Measurements from ENCODE around the gene USP11.

USP11 gene

DNA sequence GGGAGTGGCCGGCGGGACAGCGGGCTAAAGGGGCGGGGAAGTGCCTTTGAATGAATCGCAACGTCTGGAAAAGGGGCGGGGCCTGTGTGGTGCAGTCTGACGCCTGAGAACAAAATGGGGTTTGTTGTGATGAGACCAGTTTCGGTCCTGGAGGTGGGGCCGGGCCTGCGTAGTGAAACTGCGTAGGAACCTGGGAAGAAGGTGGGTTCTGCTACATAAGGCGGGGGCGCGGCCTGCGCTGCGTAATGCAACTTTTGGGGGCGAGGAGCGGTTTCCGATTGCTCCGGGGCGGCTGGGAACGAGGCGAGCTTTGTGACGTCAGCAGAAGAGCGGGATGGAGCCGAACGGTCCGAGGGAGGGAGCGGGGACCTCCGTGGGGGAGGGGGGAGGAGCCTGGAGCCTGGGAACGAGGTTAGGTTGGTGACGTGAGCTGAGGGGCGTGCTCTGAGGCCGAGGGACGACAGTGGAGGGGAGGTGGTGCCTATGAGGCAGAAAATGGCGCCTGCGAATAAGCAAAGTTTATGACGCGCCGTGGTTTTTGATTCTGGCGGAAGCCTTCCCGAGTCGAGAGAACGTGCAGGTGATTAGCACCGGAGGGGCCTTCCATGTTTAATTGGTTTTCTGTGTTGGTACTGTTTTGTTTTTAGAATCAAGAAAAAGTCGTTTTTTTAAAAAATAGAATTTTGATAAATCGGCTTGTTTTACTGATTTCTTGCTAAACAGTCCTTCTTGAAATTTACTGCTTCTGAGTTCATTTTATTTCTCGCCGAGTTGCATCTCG is 714 bp downstream of the USP11 start:
- Histone ChIP-seq H3K36me3 (ENCODE audit: control insufficient read depth in 2 of 2, insufficient read depth in 1 of 2, low read length in 2 of 2) (peaks cover 8 to 22% of the 10 kb centered on the region in 2 experiments), H3K4me3 (ENCODE audit: low read depth, low read length) (peak overlapping the region; percentile 87), H3K4me1 (ENCODE audit: control insufficient read depth, insufficient read depth, low read length) (peaks cover 7% of the 10 kb centered on the region; the same call in 1 of the 2 replicates), H3K27ac (ENCODE audit: extremely low read depth, low read depth, low read length) (peak overlapping the region; percentile 100), H3K9me3 (ENCODE audit: control insufficient read depth, insufficient read depth, low read depth, low read length) (no peaks in the 10 kb centered on the region)
- ChIA-PET POLR2A (interaction anchor here (0.6 to 3.8 kb wide), 17 partner anchors 9 to 290 kb away, joined by 3 to 124 read pairs (median 4); partner anchors contain the start of genes CDK16, NDUFB11 and RBM10), CTCF (interaction anchor here (1.4 kb wide), 1 partner anchor 152 kb away, joined by 7 read pairs; no protein-coding TSS in a partner anchor)
- TF ChIP-seq ZFHX2 (tag by site-specific recombination; conservative IDR thresholded peaks at IDR 0.05) (peak; percentile 98), ZNF121 (tag by site-specific recombination; IDR thresholded peaks at IDR 0.05) (no peak), YY1 (tag by site-specific recombination; IDR thresholded peaks at IDR 0.05) (no peak), ZEB2 (tag by site-specific recombination; IDR thresholded peaks at IDR 0.05) (peak; percentile 88), ZNF677 (tag by site-specific recombination; IDR thresholded peaks at IDR 0.05) (no peak), ZBTB48 (tag by site-specific recombination; IDR thresholded peaks at IDR 0.05) (no peak), ZNF211 (tag by site-specific recombination; IDR thresholded peaks at IDR 0.05; ENCODE audit: low read depth) (no peak), ZNF155 (tag by site-specific recombination; IDR thresholded peaks at IDR 0.05) (no peak), ZNF785 (tag by site-specific recombination; IDR thresholded peaks at IDR 0.05) (no peak), TRIM28 (IDR thresholded peaks at IDR 0.05; ENCODE audit: borderline replicate concordance, low read length) (no peak), ZFP69B (tag by site-specific recombination; IDR thresholded peaks at IDR 0.05) (peak; percentile 65; the same call in 1 of the 2 replicates), EGR2 (tag by site-specific recombination; IDR thresholded peaks at IDR 0.05; ENCODE audit: low read depth) (peak; percentile 98), ZNF600 (tag by site-specific recombination; IDR thresholded peaks at IDR 0.05) (peak; percentile 95), SCRT1 (tag by site-specific recombination; IDR thresholded peaks at IDR 0.05; ENCODE audit: borderline replicate concordance) (no peak), ZNF335 (tag by site-specific recombination; conservative IDR thresholded peaks at IDR 0.05) (peak; percentile 34; the same call in 1 of the 2 replicates), KLF9 (tag by site-specific recombination; IDR thresholded peaks at IDR 0.05; ENCODE audit: low read depth) (peak; percentile 81), ZNF239 (tag by site-specific recombination; IDR thresholded peaks at IDR 0.05) (no peak), ZNF843 (tag by site-specific recombination; IDR thresholded peaks at IDR 0.05) (no peak)
- TF ChIP-seq, protein P1, sequence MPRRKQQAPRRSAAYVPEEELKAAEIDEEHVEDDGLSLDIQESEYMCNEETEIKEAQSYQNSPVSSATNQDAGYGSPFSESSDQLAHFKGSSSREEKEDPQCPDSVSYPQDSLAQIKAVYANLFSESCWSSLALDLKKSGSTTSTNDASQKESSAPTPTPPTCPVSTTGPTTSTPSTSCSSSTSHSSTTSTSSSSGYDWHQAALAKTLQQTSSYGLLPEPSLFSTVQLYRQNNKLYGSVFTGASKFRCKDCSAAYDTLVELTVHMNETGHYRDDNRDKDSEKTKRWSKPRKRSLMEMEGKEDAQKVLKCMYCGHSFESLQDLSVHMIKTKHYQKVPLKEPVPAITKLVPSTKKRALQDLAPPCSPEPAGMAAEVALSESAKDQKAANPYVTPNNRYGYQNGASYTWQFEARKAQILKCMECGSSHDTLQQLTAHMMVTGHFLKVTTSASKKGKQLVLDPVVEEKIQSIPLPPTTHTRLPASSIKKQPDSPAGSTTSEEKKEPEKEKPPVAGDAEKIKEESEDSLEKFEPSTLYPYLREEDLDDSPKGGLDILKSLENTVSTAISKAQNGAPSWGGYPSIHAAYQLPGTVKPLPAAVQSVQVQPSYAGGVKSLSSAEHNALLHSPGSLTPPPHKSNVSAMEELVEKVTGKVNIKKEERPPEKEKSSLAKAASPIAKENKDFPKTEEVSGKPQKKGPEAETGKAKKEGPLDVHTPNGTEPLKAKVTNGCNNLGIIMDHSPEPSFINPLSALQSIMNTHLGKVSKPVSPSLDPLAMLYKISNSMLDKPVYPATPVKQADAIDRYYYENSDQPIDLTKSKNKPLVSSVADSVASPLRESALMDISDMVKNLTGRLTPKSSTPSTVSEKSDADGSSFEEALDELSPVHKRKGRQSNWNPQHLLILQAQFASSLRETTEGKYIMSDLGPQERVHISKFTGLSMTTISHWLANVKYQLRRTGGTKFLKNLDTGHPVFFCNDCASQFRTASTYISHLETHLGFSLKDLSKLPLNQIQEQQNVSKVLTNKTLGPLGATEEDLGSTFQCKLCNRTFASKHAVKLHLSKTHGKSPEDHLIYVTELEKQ (tag by site-specific recombination; IDR thresholded peaks at IDR 0.05; ENCODE audit: borderline replicate concordance) = no peak
- TF ChIP-seq, protein P2, sequence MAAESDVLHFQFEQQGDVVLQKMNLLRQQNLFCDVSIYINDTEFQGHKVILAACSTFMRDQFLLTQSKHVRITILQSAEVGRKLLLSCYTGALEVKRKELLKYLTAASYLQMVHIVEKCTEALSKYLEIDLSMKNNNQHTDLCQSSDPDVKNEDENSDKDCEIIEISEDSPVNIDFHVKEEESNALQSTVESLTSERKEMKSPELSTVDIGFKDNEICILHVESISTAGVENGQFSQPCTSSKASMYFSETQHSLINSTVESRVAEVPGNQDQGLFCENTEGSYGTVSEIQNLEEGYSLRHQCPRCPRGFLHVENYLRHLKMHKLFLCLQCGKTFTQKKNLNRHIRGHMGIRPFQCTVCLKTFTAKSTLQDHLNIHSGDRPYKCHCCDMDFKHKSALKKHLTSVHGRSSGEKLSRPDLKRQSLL (tag by site-specific recombination; IDR thresholded peaks at IDR 0.05) = peak; percentile 57; the same call in 1 of the 2 replicates
- TF ChIP-seq, protein P3, sequence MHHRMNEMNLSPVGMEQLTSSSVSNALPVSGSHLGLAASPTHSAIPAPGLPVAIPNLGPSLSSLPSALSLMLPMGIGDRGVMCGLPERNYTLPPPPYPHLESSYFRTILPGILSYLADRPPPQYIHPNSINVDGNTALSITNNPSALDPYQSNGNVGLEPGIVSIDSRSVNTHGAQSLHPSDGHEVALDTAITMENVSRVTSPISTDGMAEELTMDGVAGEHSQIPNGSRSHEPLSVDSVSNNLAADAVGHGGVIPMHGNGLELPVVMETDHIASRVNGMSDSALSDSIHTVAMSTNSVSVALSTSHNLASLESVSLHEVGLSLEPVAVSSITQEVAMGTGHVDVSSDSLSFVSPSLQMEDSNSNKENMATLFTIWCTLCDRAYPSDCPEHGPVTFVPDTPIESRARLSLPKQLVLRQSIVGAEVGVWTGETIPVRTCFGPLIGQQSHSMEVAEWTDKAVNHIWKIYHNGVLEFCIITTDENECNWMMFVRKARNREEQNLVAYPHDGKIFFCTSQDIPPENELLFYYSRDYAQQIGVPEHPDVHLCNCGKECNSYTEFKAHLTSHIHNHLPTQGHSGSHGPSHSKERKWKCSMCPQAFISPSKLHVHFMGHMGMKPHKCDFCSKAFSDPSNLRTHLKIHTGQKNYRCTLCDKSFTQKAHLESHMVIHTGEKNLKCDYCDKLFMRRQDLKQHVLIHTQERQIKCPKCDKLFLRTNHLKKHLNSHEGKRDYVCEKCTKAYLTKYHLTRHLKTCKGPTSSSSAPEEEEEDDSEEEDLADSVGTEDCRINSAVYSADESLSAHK (tag by site-specific recombination; IDR thresholded peaks at IDR 0.05) = no peak
- TF ChIP-seq, protein P4, sequence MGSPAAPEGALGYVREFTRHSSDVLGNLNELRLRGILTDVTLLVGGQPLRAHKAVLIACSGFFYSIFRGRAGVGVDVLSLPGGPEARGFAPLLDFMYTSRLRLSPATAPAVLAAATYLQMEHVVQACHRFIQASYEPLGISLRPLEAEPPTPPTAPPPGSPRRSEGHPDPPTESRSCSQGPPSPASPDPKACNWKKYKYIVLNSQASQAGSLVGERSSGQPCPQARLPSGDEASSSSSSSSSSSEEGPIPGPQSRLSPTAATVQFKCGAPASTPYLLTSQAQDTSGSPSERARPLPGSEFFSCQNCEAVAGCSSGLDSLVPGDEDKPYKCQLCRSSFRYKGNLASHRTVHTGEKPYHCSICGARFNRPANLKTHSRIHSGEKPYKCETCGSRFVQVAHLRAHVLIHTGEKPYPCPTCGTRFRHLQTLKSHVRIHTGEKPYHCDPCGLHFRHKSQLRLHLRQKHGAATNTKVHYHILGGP (tag by site-specific recombination; IDR thresholded peaks at IDR 0.05) = no peak
- TF ChIP-seq, protein P5, sequence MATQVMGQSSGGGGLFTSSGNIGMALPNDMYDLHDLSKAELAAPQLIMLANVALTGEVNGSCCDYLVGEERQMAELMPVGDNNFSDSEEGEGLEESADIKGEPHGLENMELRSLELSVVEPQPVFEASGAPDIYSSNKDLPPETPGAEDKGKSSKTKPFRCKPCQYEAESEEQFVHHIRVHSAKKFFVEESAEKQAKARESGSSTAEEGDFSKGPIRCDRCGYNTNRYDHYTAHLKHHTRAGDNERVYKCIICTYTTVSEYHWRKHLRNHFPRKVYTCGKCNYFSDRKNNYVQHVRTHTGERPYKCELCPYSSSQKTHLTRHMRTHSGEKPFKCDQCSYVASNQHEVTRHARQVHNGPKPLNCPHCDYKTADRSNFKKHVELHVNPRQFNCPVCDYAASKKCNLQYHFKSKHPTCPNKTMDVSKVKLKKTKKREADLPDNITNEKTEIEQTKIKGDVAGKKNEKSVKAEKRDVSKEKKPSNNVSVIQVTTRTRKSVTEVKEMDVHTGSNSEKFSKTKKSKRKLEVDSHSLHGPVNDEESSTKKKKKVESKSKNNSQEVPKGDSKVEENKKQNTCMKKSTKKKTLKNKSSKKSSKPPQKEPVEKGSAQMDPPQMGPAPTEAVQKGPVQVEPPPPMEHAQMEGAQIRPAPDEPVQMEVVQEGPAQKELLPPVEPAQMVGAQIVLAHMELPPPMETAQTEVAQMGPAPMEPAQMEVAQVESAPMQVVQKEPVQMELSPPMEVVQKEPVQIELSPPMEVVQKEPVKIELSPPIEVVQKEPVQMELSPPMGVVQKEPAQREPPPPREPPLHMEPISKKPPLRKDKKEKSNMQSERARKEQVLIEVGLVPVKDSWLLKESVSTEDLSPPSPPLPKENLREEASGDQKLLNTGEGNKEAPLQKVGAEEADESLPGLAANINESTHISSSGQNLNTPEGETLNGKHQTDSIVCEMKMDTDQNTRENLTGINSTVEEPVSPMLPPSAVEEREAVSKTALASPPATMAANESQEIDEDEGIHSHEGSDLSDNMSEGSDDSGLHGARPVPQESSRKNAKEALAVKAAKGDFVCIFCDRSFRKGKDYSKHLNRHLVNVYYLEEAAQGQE (tag by site-specific recombination; IDR thresholded peaks at IDR 0.05) = no peak
- TF ChIP-seq, protein P6, sequence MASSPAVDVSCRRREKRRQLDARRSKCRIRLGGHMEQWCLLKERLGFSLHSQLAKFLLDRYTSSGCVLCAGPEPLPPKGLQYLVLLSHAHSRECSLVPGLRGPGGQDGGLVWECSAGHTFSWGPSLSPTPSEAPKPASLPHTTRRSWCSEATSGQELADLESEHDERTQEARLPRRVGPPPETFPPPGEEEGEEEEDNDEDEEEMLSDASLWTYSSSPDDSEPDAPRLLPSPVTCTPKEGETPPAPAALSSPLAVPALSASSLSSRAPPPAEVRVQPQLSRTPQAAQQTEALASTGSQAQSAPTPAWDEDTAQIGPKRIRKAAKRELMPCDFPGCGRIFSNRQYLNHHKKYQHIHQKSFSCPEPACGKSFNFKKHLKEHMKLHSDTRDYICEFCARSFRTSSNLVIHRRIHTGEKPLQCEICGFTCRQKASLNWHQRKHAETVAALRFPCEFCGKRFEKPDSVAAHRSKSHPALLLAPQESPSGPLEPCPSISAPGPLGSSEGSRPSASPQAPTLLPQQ (tag by site-specific recombination; IDR thresholded peaks at IDR 0.05) = peak; percentile 84; the same call in 1 of the 2 replicates
